Posterior vena cava (tissue), 2 donors: ENCODE measurements around the gene CIRBP. TPM values are rescaled to one million over a fixed set of nuclear protein-coding genes. Genes with fewer than 3 reads are reported as not detected.

Experiments used
- DNase-seq: peaks from one replicate; pipeline ENCODE4 v3.0.0-alpha.2; 2020; ENCODE audit warnings: low spot score
- intact Hi-C, 2 donors: fragments of 100-400 bp; cut with DNase I; formaldehyde crosslinking; loops; one replicate each; pipeline versions ENCODE4 v1.14.1 to v1.14.2; 2022 to 2023
- total RNA-seq, 2 donors: library from RNA; stranded (reverse); fragmentation: NEBNext Ultra II Directional; extraction: Animal tissue kit (Norgen Biotek cat#: 25700); gene quantifications; one replicate each; pipeline ENCODE4 v1.2.1, GENCODE V29; 2021
- donor health status: DM: yes; HTN: yes; CAD: no.
- donor health status: DM: yes; HTN: yes; CAD: no.

CIRBP gene
- total RNA-seq, 2 donors from 2014 or later = 447 to 636 TPM

DNA sequence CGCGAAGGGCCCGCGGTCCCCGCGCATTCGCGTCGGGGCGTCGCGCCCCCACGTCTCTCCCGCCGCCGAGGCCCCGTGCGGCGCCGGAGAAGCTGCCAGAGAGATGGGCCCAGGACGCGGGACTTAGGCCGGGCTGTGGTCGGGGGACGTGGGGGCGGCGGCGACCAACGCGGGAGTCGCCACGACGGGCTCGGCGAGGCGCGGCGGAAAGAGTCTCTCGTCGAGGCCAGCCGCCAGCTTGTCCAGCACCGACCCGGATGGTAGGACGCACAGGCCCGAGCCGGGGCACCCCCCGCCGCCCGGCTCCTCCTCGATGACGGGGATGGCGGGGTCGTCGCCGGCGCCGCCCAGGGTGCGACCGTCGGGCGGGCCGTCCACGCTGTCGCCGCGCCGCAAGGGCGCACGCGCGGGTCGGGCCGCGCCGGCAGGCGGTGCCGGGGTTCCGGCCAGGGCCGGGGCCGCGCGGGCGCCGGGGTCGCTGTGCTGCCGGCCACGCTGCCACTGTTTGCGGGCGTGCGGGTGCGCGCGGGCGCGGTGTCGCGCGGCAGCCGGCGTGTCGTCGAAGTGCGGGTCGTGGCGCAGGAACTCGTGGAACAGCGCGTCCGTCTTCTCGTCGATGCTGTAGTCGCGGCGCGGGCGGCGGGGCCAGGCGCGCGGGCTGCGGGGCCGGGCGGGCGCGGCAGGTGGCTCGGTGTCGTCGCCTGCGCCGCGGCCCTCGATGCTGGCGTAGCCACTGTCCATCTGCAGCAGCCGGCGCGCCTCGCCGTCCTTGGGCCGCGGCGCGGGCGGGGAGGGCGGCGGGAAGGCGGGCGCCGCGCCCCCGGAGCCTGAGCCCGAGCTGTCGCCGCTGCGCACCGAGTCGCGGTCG is 39.8 kb upstream of the CIRBP start:
- intact Hi-C loops = no loop called here
- DNase-seq = no peak

GRCh38 chr19:1229924-1230782 is 39.0 kb upstream of the CIRBP start:
- no peak for DNase-seq
- intact Hi-C loops = no loop called here

DNA sequence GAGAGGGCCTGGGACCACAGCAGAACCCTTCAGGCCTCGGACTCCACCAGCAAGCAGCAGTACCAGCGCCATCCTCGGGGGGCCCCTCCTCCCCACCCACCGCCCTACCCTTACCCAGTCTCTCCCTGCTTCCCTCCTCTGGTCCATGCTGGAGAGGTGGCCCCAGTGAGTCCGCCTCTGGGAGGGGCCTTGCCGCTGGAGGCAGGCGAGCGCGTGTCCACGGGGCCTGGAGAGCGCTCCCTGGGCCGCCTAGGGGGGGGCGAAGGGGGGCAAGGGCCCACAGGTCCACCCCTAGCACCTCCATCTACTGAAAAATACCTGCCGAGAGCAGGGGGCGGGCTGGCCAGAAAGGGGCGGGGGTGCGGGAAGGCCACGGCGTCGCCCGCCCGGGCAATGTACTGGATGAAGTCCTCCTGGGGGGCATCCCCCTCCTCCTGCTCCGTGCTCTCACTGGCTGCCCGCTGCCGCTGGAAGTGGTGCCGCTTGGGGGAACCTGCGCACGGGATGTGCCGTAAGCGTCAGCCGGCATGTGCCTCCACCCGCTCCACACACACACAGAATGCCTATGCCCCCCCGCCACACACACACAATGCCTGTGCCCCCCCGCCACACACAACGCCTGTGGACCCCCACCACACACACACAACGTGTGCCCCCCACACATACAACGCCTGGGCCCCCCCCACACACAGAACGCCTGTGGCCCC is 38.2 kb upstream of the CIRBP start:
- intact Hi-C loops = no loop called here
- no peak for DNase-seq

- no peak for DNase-seq
- intact Hi-C loops = no loop called here
Observed at GRCh38 chr19:1231729-1232637, 37.1 kb upstream of the CIRBP start.

GRCh38 chr19:1232652-1233072 is 36.5 kb upstream of the CIRBP start:
- intact Hi-C loops = no loop called here

DNA sequence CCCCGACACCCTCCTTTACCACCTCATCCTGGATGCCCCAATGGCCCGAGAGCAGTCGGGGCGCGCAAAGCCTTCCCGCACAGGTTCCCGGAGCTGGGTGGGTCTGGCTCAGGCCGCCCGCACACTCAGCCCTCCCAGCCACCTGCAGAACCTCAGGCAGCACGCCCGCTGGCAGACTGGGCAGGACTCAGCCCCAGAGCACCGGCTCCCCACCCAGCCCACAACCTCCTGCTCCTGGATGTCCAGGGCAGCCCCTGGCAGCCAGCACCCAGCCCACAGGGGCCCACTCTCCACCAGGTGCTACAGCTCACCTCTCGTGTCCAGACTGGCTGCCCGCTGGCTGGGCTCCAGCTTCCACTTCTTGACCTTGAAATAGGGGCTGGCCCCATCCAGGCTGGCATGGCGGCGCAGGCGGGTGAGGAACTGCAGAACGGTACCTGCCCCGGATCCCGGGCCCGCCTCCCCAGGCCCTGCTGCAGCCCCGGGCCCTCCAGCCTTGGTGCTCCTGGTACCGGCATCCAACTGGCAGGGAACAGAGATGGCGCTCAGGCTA is 35.9 kb upstream of the CIRBP start:
- intact Hi-C loops = no loop called here
- no peak for DNase-seq

More at GRCh38 chr19:1232652-1233072, 36.5 kb upstream of the CIRBP start:
- no peak for DNase-seq

DNA sequence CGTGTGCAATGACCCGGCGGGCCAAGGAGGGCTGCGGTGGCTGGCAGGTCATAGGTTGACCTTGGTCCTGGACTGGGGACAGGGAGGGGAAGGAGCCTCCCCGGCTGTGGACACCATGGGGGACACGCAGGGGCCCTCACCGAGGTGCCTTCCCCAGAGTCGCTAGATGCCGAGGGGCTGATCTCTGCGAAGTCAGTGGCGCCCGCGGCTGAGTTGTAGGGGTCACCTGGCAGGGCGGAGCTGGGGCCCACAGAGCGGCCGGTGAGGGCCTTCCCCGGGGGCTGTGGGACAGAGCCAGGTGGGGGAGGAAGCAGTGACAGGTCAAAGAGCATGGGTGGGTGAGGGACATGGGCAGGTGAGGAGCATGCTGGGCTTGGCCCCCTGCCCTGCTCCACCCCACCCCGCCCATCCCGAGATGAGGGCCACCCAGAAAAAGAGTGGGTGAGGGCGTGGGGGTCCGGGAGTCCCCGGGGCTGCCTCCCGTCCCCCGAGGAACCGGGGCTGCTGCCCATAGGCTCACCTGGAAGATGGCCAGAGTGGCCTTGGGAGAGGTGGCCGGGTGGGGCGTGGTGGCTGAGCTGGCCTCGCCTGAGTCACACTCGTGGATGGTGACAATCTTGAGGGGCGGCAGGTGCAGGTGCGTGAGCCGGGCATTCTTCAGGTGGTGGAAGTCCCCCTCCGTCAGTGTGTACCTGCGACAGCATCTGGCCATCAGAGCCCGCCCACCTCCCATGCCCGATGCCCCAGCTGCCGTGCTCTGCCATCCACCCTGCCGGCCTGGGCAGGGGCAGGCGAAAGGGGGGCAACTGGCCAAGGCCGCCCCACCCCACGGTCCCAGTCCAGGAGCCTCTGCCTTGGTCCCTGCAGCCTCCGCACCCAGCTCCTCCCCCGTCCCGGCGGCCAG is 34.8 kb upstream of the CIRBP start:
- no peak for DNase-seq
- intact Hi-C loops = no loop called here

DNA sequence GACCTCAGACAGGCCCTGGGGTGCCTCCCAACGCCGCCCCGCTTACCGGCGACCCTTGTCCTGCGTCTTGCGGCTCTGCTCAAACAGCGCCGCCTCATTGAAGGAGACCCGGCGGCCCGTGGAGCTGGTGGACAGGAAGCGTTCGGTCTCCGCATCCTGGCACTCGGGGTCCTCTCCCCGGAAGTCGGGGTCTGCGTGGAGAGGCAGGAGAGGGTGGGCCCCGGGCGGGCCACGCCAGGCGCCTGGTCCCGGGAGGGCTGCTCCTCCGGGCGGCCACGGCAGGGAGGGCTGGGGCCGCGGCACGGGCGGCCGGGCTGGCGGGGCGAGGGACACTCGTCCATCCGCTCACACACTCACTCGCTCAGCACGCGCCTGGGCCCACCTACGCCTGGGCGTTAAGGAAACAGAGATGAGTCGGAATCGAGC is 34.2 kb upstream of the CIRBP start:
- no peak for DNase-seq
- intact Hi-C loops = no loop called here

DNA sequence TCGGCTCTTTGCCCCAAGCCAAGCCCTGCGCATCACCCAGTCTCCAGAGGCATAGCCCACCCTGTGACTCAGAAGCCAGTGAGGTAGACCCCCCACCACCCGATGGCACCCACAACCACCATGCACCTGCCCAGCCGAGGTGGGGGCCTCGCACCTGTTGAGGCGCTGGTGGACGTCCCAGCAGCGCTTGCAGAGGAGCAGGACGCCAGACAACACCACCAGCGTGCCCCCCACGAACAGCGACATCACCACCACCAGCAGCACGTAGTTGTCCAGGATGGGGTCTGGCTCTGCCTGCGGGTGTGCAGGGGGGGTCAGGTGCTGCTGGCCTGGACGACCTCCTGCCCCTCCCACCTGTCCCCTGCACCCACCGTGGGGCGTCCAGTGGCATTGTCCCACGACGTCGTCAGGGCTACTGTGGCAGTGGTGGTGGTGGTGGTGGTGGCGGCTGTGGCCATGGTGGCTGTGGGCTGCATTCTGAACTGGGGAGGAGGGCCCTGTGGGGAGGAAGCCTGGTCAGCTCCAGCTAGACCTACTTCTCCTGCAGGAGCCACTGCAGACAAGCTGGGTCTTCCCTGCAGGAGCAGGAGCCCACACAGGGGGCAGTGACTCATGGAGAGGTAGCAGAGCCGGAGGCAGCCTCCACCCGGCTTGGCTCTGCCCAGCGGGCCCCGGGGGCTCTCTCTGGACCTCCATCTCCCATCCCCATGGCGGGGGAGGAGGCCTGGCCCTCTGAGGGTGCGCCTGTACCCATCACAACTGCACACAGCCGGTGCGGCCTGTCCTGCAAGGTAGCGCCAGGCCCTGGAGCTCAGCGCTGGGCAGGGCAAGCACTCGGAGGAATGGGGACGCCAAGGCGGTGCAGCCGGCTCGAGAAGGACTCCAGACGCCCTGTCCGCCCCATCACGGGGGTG is 33.2 kb upstream of the CIRBP start:
- no peak for DNase-seq
- intact Hi-C loops = no loop called here

DNA sequence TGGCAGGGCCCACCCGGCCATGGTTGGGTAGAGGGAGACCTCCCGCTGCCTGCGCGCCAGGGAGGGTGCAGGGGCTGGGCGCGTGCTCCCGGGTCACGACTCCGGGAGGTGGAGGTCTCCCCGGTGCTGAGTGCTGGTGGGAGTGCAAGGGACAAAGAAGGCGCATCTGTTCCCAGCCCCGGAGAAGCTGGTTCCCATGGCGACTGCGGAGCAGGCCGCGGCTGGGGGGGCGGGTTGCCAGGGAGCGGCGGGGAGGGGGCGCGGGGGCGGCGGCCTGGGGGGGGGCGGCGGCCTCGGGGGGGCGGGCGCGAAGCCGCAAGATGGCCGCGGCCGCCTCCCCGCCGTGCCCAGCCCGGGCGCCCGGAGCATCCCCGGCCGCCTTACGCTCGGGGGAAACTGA is 32.6 kb upstream of the CIRBP start:
- no peak for DNase-seq
- intact Hi-C loops = no loop called here

- intact Hi-C loops = no loop called here
Observed at GRCh38 chr19:1237027-1237659, 32.0 kb upstream of the CIRBP start.

DNA sequence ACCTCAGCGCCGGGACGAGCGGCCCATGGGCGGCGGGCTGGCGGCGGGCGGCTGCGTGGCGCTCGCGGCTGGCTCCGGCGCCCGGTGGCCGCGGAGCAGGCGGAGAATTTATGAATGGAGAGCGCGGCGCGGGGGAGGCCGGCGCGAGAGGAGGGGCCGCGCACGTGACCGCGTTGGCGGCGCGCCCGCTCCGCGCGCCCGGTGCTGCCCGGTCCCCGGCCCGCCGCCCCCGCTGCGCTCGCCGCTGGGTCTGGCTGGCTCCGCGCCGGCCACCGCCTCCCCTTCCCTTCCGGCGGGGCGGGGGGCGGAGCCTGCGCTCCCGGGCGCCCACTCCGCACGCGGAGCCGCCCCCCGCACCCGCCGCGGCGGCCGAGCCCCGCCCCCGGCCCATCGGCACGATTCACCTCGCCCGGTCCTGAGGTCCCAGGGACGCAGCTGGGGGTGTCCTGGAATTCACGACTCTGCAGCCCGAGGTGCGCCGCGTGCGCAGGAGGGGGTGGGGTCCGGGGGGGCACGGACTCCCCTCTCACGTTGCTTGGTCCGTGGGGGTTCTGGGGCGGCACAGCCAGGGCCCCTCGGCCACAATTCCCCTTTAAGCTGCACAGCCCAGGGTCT is 31.3 kb upstream of the CIRBP start, which contains the start of gene CBARP:
Gene CBARP, minus strand, starts transcription at position 252 of the 615 bp plus-strand sequence. CDS start 1,905 bp downstream, outside the sequence.
- DNase-seq = no peak
- intact Hi-C loops = loop anchor here in 1 of 2 donors (2.0 kb wide), 1 partner anchor 17 kb away; no protein-coding TSS in a partner anchor

More at GRCh38 chr19:1237027-1237659, 32.0 kb upstream of the CIRBP start:
- DNase-seq = no peak

DNA sequence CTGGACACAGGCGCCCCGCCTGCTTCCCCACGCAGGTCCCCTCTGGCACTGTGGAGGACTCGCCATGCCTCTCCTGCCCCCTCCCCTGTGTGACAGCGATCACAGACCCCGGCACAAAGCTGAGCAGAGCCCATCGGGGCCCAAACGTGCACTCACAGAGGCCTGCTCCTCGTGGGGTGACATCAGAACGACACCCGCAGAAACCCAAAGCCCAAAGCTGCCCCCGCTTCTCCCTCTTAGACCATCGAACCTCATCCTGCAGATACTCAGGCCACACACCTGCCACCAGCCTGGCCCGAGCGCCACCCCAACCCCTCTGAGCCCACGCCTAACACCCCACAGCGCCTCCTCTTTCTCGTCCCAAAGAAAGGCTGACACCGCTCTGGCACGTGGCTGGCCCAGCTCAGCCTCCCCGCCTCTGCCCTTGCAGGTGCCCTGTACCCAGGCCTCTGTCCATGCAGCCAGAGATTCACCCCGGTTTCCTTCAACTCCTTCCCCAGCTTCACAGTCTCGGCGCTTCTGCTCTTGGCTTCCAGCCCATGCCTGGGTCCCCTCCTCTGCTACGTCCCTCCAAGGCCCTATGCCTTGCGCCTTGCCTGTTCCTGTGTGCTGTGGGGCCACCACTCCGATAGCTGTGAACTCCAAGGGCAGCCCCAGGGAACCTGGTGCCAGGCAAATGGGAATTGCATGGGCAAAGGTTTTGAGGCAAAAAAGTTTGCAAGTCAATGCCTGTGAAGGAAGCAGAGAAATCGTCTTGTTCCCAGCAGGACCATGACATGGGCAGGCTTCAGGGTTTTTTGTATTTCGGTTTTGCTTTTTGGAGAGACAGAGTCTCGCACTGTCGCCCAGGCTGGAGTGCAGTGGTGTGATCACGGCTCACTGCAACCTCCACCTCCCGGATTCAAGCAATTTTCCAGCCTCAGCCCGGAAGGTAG is 30.5 kb upstream of the CIRBP start:
- DNase-seq = no peak
- intact Hi-C loops = loop anchor here in 1 of 2 donors (2.0 kb wide), 1 partner anchor 18 kb away; no protein-coding TSS in a partner anchor

DNA sequence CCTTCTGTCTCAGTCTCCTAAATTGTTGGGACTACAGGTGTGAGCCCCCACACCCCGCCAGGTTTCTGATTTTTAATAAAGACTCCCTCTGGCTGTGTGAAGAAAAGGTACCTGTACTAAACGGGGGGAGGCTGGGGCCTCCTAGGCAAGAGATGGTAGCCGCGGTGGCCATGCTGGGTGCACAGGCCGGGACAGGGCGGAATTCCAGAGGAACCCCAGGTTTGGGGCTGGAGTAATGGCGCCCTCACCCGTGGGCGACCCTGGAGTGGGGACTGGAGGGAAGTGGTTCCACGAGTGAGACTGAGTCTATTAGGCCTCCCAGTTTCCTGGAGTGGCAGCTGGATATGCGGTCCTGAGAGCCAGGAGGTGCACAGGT is 29.7 kb upstream of the CIRBP start:
- intact Hi-C loops = loop anchor here in 1 of 2 donors (2.0 kb wide), 1 partner anchor 19 kb away; no protein-coding TSS in a partner anchor

More for the DNA sequence above, 29.7 kb upstream of the CIRBP start:
- no peak for DNase-seq
